ENCODE results near the gene CDH23.

DNA sequence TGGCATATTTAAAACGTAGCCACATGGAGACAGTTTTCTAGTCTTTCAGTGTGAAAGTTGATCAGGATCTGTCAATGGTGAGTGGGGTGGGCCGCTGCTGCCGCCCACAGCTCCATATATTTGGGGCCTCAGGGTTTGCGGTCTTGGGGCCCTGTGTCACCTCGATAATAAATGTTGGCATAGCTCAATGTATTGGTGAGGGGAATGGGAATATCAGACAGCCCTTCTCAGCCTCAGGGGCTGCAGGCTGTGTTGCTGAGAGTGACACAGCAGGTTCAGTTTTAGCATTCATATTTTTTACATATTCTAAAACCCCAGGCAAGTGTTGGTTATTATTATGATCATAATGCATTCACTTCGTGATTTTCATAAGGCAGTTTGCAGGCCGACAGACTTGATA, 5.3 kb downstream of the CDH23 start:
- TF ChIP-seq CTCF (conservative IDR thresholded peaks at IDR 0.05 in 1 of 2, IDR thresholded peaks at IDR 0.05 in 1 of 2; ENCODE audit: low read depth in 1 of 2, low read length in 2 of 2) (no peak), EZH2 (IDR thresholded peaks at IDR 0.05; ENCODE audit: low read length, missing control alignments) (no peak)

Data from fibroblast of lung (primary cell).